GM19025 (cell line): ENCODE results near the gene ASCL5.

Source experiments
- ATAC-seq: cut with Tn5 transposase; IDR thresholded peaks from one replicate; pipeline ENCODE4 v1.9.1; 2021; ENCODE audit warnings: mild to moderate bottlenecking, low read depth, moderate library complexity; ENCODE audit not compliant: unreplicated experiment

Gene ASCL5

GRCh38 chr1:201112926-201113325, 14.1 kb downstream of the ASCL5 start:
- no peak for ATAC-seq

GRCh38 chr1:201112173-201112731, 14.7 kb downstream of the ASCL5 start, which contains the start of gene CACNA1S:
Gene CACNA1S, minus strand, starts transcription at chr1:201112426. Its CDS starts 87 bp downstream, at chr1:201112339.
- ATAC-seq = no peak

DNA sequence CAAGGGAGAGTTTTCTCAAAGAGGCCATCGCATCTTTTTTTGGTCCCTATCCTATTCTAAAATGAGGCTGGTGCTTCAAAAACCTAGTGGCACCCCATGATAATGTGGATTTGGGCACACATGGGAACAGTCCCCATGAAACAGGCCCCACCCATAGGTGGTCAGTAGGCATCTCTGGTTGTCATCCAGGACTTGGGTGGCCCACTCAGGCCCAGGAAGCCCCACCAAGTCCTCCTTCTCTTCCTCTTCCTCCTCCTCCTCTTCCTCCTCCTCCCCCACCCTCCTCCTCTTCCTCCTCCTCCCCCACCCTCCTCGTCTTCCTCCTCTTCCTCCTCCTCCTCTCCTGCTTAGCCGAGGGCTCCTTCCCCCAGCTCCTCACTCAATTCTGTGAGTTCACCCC, 15.3 kb downstream of the ASCL5 start:
- ATAC-seq = no peak

GRCh38 chr1:201111156-201111555, 15.8 kb downstream of the ASCL5 start:
- no peak for ATAC-seq

DNA sequence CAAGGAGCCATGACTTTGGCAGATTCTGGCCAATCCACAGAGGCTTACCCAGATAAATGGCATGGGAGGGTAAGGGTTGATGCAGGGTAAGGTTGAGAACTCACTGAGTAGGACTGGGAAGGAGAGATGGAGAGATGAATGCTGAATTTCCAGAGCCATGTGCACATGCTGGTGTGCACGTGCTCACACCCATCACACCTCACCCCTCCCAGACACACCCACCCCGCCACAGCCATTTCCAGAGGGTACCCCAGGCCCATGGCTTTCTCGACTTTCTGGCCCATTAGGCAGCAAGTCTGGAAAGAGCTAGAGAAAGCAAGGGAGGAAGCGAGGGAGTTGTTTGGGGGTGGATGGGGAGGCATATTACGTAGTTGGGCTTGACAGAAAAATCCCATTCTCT, 16.4 kb downstream of the ASCL5 start:
- no peak for ATAC-seq

- no peak for ATAC-seq
These were observed 16.8 kb downstream of the ASCL5 start for GRCh38 chr1:201110138-201110537.

- no peak for ATAC-seq
These were observed 17.3 kb downstream of the ASCL5 start for GRCh38 chr1:201109651-201110050.

GRCh38 chr1:201108614-201109013, 18.4 kb downstream of the ASCL5 start:
- ATAC-seq = no peak

- no peak for ATAC-seq
These were observed 21.3 kb downstream of the ASCL5 start for GRCh38 chr1:201105688-201106087.

DNA sequence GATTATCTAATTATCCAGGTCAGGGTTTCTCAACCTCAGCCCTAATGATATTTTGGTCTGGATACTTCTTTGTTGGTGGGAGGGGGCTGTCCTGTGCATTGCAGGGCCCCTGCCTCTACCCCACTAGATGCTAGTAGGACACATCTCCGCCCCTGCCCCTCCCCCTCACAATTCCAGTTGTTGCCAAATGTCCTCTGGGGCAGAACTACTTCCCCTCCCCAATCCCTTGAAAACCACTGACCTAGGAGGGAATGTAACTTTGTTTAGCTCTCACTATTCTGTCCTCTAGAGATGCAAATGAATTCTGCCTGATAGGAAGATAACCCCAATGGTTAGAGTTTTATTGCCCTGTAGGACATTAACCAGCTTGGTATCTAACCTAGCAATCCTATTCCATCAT, 22.8 kb downstream of the ASCL5 start:
- no peak for ATAC-seq

DNA sequence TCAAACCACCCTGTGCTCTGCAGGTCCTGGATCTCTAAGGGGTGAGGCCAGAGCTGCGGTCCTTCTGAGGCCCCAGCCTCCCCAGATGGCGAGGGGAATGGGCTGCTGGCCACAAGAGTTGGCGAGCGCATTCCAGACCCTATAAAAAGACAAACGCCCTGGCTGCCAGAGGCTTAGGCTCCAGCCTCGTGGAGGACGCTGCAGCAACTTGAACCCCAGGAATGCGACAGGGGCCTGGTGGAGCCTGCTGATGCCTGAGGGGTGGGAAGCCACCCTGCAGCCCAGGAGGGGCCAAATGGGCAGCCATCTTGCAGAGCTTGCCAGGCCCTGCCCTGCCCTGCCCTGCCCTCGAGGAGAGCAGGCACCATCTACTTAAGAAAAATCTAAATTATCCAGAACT, 23.3 kb downstream of the ASCL5 start:
- no peak for ATAC-seq

DNA sequence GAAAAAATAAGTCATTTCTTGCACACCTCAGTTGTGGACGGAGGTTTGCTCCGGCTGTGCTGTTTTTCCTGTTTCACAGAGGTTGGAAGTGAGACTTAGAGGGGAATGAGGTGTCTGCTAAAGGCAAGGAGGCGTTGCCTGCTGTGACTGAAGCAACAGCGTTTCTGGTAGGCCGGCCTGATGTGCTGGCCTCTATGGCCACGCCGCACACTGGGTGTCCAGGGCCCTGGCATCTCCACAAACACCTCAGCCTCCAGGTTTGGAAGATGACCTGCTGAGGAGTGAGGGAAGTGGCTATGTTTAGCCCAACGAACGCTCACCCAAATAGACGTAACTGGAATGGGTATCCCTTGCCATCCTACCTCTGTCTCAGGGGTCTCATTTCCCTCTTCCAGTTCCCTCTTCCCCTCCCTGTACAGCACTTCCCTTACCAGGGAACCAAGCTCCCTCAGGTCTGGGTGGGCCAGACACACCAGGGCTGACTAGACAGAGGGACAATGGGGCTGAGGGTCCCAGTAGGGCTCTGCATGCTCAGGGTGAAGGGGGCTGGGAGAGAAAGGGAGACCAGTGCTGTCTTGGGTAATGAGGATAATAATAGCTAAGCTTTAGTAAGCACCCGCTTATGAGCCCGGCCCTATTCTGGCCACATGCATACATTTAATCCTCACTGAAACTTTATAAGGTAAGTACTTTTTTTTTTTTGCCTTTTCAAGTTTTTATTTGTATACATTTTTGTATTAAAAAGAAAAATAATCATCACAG, 26.6 kb downstream of the ASCL5 start:
- ATAC-seq = no peak

GRCh38 chr1:201098992-201099677, 27.8 kb downstream of the ASCL5 start:
- ATAC-seq = no peak

DNA sequence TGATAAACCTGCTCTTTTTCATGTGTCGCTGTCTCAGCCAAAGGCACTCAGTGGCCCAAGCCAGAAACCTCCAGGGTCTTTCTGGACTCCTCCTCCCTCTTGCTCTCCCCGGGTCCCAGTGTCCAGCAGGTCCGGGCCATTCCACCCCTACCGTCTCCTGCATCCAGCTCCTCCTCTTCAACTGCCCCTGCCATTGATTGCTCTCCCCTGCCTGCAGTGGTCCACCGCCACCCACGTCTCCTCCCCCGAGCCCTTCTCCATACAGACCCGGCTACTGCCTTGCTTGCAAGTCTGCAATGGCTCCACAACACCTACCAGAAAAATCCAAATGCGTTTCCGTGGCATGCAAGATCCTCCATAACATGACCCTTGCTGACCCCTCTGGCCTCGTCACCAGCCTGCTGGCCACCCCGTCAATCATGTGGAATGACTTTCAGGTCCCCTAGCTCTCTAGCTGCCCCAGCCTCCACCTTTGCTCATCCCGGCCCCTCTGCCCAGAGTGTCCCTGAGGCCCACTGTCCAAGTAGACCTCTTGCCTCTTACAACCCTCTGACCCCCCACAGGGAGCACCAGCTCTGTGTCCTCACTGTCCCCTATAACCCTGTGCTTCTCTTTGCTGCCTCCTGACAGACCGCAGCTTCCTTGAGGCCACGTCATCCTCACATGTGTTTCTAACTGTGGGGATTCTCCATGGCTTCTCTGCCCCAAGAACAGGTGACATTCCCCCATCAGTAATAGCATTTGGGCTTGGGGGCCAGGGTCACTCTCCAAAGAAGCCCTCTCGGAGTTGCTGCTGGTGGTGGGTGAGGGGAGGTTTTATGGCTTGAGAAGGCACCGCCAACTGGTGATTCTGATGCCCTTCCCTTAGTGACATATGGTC, 29.8 kb downstream of the ASCL5 start:
- ATAC-seq = no peak

DNA sequence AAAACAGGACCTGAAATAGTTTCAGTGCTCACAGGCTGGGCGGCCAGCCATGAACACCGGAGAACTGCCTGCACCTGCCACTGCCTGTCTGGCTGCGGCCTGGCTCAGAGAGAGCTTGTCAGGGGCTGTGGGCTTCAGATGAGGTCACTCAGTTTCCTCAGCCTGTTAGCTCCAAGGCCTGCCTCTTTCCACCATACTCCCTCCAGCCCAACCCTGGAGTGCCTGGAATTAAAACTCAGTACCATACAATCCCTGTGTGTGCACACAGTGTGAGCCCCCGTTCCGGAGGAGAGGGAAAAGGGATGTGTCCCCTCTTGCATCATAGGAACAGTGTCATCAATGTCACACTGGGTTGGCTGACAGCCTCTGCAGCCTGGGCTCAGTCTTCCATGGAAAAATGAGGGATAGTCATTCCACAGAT, 30.9 kb downstream of the ASCL5 start:
- ATAC-seq = no peak

- ATAC-seq = no peak
These were observed 31.4 kb downstream of the ASCL5 start for GRCh38 chr1:201095581-201095980.

- ATAC-seq = no peak
These were observed 32.2 kb downstream of the ASCL5 start for GRCh38 chr1:201094832-201095231.

GRCh38 chr1:201093962-201094361, 33.0 kb downstream of the ASCL5 start:
- no peak for ATAC-seq

GRCh38 chr1:201093561-201093960, 33.4 kb downstream of the ASCL5 start:
- ATAC-seq = no peak

DNA sequence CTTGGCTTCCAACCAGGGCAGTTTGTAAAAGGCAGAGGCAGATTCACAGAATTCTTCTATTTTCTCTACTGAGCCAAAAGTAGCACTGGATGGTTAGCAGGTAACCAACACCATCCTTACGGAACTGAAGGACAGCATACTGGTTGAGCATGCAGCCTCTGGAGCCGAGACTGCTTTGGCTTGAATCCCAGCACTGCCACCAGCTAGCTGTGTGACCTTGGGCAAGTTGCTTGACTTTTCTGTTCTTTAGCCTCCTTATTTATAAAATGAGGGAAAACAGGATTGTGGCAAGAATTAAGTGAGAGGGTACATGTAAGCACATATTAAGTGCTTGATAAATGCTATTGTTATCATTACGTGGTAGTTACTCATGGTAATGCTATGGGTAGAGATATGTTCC, 34.2 kb downstream of the ASCL5 start:
- ATAC-seq = no peak

DNA sequence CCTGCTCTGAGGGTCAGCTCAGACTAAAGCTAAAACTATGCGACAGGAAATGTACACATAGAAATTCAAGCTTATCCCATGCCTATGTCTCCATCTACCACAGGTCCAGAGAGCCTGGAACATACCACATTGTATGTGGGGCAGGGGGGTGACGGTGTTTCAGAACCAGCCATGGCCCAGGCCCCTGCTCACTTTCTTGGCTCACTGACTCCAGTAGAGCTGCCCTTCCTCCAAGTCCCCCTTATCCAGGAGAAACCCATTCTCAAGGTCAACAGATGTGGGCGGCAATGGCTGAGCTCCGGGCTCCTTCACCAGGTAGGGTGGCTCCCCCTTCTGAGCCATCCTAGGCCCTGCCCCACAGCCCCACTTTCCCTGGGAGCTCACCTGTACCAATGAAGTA, 35.7 kb downstream of the ASCL5 start:
- ATAC-seq = no peak
